ENCODE data around the gene C3orf33.

Gene C3orf33

DNA sequence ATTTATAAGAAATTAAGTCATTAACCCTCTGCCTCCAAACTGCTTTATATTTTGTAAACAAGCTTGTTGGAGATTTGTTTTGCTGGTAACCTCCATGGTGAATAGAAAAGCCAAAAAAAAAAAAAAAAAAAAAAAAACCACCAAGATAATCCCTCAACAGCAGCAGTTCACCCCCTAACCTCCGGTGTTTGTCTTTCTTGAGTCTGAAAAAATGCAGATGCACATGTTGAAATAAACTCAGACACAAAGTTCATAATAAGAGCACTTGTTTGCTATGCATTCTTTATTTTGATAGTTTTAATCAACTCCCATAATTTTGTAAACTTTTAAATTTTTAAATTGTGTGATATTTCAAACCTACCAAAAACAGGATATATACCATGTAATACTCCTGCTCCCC is 59.4 kb downstream of the C3orf33 start:
- H3K27ac ChIP-seq (replicated peaks), result no peak overlapping the region
- DNase-seq (ENCODE audit: low read depth in 1 of 2, low spot score in 1 of 2), result no peak

GRCh38 chr3:155745795-155746550 is 60.1 kb downstream of the C3orf33 start:
- no peak for TF ChIP-seq POLR2AphosphoS5 (IDR thresholded peaks at IDR 0.05; ENCODE audit: low read depth)
- peak in 1 of 2 experiments; percentile 9 for DNase-seq (ENCODE audit: low read depth in 1 of 2, low spot score in 1 of 2)
- Histone ChIP-seq H3K27me3 (ENCODE audit: insufficient read depth, poor library complexity, severe bottlenecking) (peaks cover 4% of the 10 kb centered on the region), H3K4me3 (replicated peaks; ENCODE audit: insufficient read depth, low read length) (no peak overlapping the region), H3K27ac (replicated peaks) (no peak overlapping the region)

More for the DNA sequence above, 59.4 kb downstream of the C3orf33 start:
- Histone ChIP-seq H3K27me3 (ENCODE audit: insufficient read depth, poor library complexity, severe bottlenecking) (peaks cover 4% of the 10 kb centered on the region), H3K4me3 (replicated peaks; ENCODE audit: insufficient read depth, low read length) (no peak overlapping the region)
- no peak for TF ChIP-seq POLR2AphosphoS5 (IDR thresholded peaks at IDR 0.05; ENCODE audit: low read depth)
- no peak for TF ChIP-seq CTCF (IDR thresholded peaks at IDR 0.05; ENCODE audit: insufficient read depth, low read length)
- no peak for TF ChIP-seq GABPA (IDR thresholded peaks at IDR 0.05; ENCODE audit: low read depth)
- TF ChIP-seq SPI1 (IDR thresholded peaks at IDR 0.05; ENCODE audit: borderline replicate concordance, low read depth), result no peak
- no peak for TF ChIP-seq REST (IDR thresholded peaks at IDR 0.05; ENCODE audit: insufficient replicate concordance, low read depth)

DNA sequence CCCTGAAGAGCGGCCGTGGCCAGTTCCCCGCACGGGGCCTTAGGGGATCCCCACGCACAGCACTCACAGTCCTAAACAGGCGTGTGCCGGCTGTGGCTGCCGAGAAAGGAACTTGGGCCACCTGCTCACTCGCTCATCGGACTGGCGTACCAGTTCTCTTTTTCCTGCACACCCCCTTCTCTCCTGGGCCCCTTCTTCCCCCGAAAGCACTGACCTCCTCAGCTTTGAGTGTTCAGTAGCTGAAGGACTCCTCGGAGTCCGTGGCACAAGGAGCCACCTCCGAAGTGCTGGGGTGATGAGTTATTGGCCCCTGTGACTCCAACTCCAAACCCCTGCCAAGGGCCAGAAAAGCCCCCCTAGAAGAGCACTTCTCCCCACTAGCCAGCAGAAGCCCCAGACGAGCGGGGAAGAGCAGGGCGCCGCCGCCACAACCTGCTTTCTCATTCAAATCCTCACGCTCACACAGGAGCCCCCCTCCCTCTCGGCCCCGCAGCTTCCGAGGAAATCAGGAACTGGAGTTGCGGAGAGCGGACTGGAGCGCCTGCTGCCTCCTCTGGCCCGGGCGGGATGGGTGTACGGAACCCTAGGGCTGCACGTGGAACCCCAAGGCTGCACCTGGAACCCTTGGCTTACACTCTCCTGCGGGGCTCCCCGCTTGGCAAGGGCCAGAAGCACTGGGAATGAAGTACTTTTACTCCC is 61.3 kb downstream of the C3orf33 start, which contains the start of gene PLCH1:
Gene PLCH1 (minus strand): TSS at position 446 of the 699 bp plus-strand sequence. CDS start 40,847 bp downstream, outside the sequence.
- H3K27ac ChIP-seq (replicated peaks), result peak within 1 kb of the TSS; percentile 47
- H3K27me3 ChIP-seq (ENCODE audit: insufficient read depth, poor library complexity, severe bottlenecking), result peaks cover 4% of the 10 kb centered on the region
- H3K4me3 ChIP-seq (replicated peaks; ENCODE audit: insufficient read depth, low read length), result peak within 1 kb of the TSS; percentile 69
- DNase-seq (ENCODE audit: low read depth in 1 of 2, low spot score in 1 of 2), result peak; percentile 18 to 77
- TF ChIP-seq GABPA (IDR thresholded peaks at IDR 0.05; ENCODE audit: low read depth), result peak; percentile 41
- TF ChIP-seq SPI1 (IDR thresholded peaks at IDR 0.05; ENCODE audit: borderline replicate concordance, low read depth), result peak; percentile 78; the same call in 1 of the 2 replicates
- TF ChIP-seq REST (IDR thresholded peaks at IDR 0.05; ENCODE audit: insufficient replicate concordance, low read depth), result no peak
- TF ChIP-seq CTCF (IDR thresholded peaks at IDR 0.05; ENCODE audit: insufficient read depth, low read length), result no peak
- peak; percentile 30; the same call in 1 of the 2 replicates for TF ChIP-seq POLR2AphosphoS5 (IDR thresholded peaks at IDR 0.05; ENCODE audit: low read depth)

- DNase-seq (ENCODE audit: low read depth in 1 of 2, low spot score in 1 of 2), result peak in 1 of 2 experiments; percentile 50
- Histone ChIP-seq H3K27me3 (ENCODE audit: insufficient read depth, poor library complexity, severe bottlenecking) (peaks cover 4% of the 10 kb centered on the region), H3K27ac (replicated peaks) (peak overlapping the region; percentile 47), H3K4me3 (replicated peaks; ENCODE audit: insufficient read depth, low read length) (peak overlapping the region; percentile 69)
- TF ChIP-seq REST (IDR thresholded peaks at IDR 0.05; ENCODE audit: insufficient replicate concordance, low read depth), result no peak
Observed at GRCh38 chr3:155744010-155744625, 62.0 kb downstream of the C3orf33 start.

Measured in HL-60 (cell line).